Ascending aorta (tissue), 2 donors: Measurements from ENCODE around the gene PSMB3. TPM values are rescaled to one million over a fixed set of nuclear protein-coding genes. Genes with fewer than 3 reads are reported as not detected.

Experiments
- DNase-seq, 2 donors: peaks; one replicate each; pipeline ENCODE4 v3.0.0-alpha.2; 2019; ENCODE audit warnings: low spot score in 2 of 2
- H3K27ac ChIP-seq, 2 donors: fragments of 200-600 bp; sonication (generic); one replicate each; pipeline ENCODE4 v1.5.1; 2016 to 2017; ENCODE audit warnings: mild to moderate bottlenecking in 1 of 2
- H3K27me3 ChIP-seq: fragments of 200-600 bp; sonication (generic); one replicate; pipeline ENCODE4 v1.5.1; 2017
- H3K36me3 ChIP-seq, 2 donors: fragments of 200-600 bp; sonication (generic); one replicate each; pipeline ENCODE4 v1.5.1; 2016
- H3K4me1 ChIP-seq, 2 donors: fragments of 200-600 bp; sonication (generic); one replicate each; pipeline ENCODE4 v1.5.1; 2016 to 2017; ENCODE audit warnings: mild to moderate bottlenecking in 1 of 2
- H3K4me3 ChIP-seq, 2 donors: fragments of 200-600 bp; sonication (generic); one replicate each; pipeline ENCODE4 v1.5.1; 2016 to 2017; ENCODE audit warnings: mild to moderate bottlenecking in 1 of 2
- H3K9me3 ChIP-seq, 2 donors: fragments of 200-600 bp; sonication (generic); one replicate each; pipeline ENCODE4 v1.5.1; 2016
- CTCF ChIP-seq, 3 experiments: fragments of 200-600 bp in 2 of 3; fragments of 450-650 bp in 1 of 3; sonication (generic) in 2 of 3; IDR thresholded peaks; one replicate each; pipeline ENCODE4 v1.5.1; 2016 to 2019; ENCODE audit warnings: antibody characterized with exemption in 3 of 3, mild to moderate bottlenecking in 1 of 3, moderate library complexity in 1 of 3
- intact Hi-C: fragments of 100-400 bp; cut with DNase I; formaldehyde crosslinking; loops from one replicate; pipeline ENCODE4 v1.15.1; 2023
- total RNA-seq: library from RNA; depleted of rRNA; stranded (reverse); fragments of >200 nt; gene quantifications from one replicate; pipeline ENCODE4 v1.1.0, GENCODE V29; 2016

The PSMB3 gene
- total RNA-seq, 1 donor from 2014 or later = 189 TPM

- no peaks in the 10 kb centered on the region for H3K9me3 ChIP-seq
- DNase-seq = no peak
Observed at GRCh38 chr17:38748892-38749222, 3.7 kb upstream of the PSMB3 start.

GRCh38 chr17:38749223-38750043, 3.1 kb upstream of the PSMB3 start:
- Histone ChIP-seq H3K36me3 (peaks cover under 1 to 5% of the 10 kb centered on the region in 2 donors), H3K4me3 (peak overlapping the region; percentile 83 to 93), H3K4me1 (peaks cover 3 to 41% of the 10 kb centered on the region in 2 donors), H3K27ac (peak overlapping the region; percentile 88 to 89), H3K27me3 (no peaks in the 10 kb centered on the region), H3K9me3 (no peaks in the 10 kb centered on the region)
- intact Hi-C loops = loop anchor here (2.0 to 5.0 kb wide), 2 partner anchors 47 to 72 kb away; no protein-coding TSS in a partner anchor
- DNase-seq = peak in 1 of 2 donors; percentile 89
- TF ChIP-seq CTCF (IDR thresholded peaks at IDR 0.05) = no peak

More at GRCh38 chr17:38748892-38749222, 3.7 kb upstream of the PSMB3 start:
- no peak for TF ChIP-seq CTCF (IDR thresholded peaks at IDR 0.05)
- intact Hi-C loops = loop anchor here (1.0 to 5.0 kb wide), 2 partner anchors 19 to 72 kb away; partner anchors contain the start of gene CISD3
- peak overlapping the region; percentile 83 to 93 for H3K4me3 ChIP-seq
- peaks cover 3 to 35% of the 10 kb centered on the region in 2 donors for H3K4me1 ChIP-seq
- no peaks in the 10 kb centered on the region for H3K27me3 ChIP-seq
- H3K36me3 ChIP-seq = no peaks in the 10 kb centered on the region
- H3K27ac ChIP-seq = peak overlapping the region; percentile 88 to 89

GRCh38 chr17:38750044-38750311, 2.6 kb upstream of the PSMB3 start:
- Histone ChIP-seq H3K4me3 (peak overlapping the region; percentile 83 to 93), H3K27ac (peak overlapping the region; percentile 88 to 89), H3K27me3 (no peaks in the 10 kb centered on the region), H3K4me1 (peaks cover 3 to 42% of the 10 kb centered on the region in 2 donors), H3K36me3 (peaks cover 4 to 7% of the 10 kb centered on the region in 2 donors), H3K9me3 (no peaks in the 10 kb centered on the region)
- intact Hi-C loops = loop anchor here (2.0 kb wide), 1 partner anchor 47 kb away; no protein-coding TSS in a partner anchor
- DNase-seq = no peak
- no peak for TF ChIP-seq CTCF (IDR thresholded peaks at IDR 0.05)

GRCh38 chr17:38750312-38751121, 2.0 kb upstream of the PSMB3 start:
- peak overlapping the region; percentile 88 to 89 for H3K27ac ChIP-seq
- peak overlapping the region; percentile 83 to 93 for H3K4me3 ChIP-seq
- no peaks in the 10 kb centered on the region for H3K27me3 ChIP-seq
- no peak for DNase-seq
- intact Hi-C loops = loop anchor here (2.0 kb wide), 1 partner anchor 48 kb away; no protein-coding TSS in a partner anchor
- no peaks in the 10 kb centered on the region for H3K9me3 ChIP-seq
- H3K4me1 ChIP-seq = peaks cover 3 to 42% of the 10 kb centered on the region in 2 donors
- TF ChIP-seq CTCF (IDR thresholded peaks at IDR 0.05) = no peak
- peaks cover 4 to 7% of the 10 kb centered on the region in 2 donors for H3K36me3 ChIP-seq

- no peak for TF ChIP-seq CTCF (IDR thresholded peaks at IDR 0.05)
- H3K9me3 ChIP-seq = no peaks in the 10 kb centered on the region
- DNase-seq = no peak
- H3K4me3 ChIP-seq = peak overlapping the region; percentile 65 to 93
- peak overlapping the region; percentile 88 to 89 for H3K27ac ChIP-seq
- H3K27me3 ChIP-seq = no peaks in the 10 kb centered on the region
- peaks cover 10 to 15% of the 10 kb centered on the region in 2 donors for H3K36me3 ChIP-seq
- intact Hi-C loops = loop anchor here (2.0 kb wide), 1 partner anchor 48 kb away; no protein-coding TSS in a partner anchor
- peaks cover 3 to 37% of the 10 kb centered on the region in 2 donors for H3K4me1 ChIP-seq
Observed at GRCh38 chr17:38751144-38751807, 1.3 kb upstream of the PSMB3 start.
